Measurements from ENCODE around the gene GNB3. TPM values are rescaled to one million over a fixed set of nuclear protein-coding genes. Genes with fewer than 3 reads are reported as not detected.

GNB3 gene
- total and polyA plus RNA-seq, 9 of the 15 experiments (the other 6 are each of a cell fraction or from before 2014, with no cell fraction given), result 1.4 to 5.8 (median 2.0) TPM

DNA sequence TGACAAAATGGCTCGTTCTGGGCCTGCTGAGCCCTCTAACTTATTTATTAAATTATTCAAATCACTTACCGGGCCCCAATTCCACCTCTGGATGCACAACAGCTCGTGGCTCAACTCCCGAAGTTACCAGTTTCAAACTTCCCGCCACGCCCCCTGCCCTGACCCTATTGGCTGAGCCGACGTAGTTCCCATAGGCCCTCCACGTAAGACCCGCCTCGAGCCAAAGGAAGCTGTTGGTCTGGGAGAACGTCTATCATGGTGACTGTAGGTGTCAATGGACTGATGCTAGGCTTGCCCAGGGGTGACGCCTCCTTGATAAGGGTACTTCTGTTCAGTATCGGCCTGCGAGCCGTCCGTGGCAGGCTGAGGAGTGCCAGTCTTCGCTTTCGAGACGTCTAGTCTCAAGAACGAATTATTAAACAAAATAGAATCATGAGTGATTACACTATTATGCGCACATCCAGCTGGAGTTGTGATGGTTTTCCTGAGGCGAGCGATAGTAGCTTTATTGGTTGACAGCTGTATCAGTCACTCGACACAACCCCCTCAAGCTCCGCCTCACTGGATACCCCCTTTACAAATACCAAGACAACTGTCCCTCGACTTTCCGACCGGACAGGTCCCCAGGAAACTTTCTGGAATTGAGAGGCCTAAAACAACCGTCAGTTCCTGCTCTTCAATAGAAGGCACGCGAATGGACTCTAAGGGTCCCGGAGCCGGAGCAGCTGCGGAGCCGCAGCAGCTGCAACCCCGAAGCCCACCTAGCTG, 10.6 kb downstream of the GNB3 start, which contains the start of gene CDCA3 (continued):
- no peak for TF ChIP-seq CHD7 (IDR thresholded peaks at IDR 0.05; ENCODE audit: low read depth, low read length)
- TF ChIP-seq ARHGAP35 (IDR thresholded peaks at IDR 0.05; ENCODE audit: partially characterized antibody), result no peak
- no peak for TF ChIP-seq ZNF224 (CRISPR knock-in tag; IDR thresholded peaks at IDR 0.05)
- 0 out of 2 replicates have a peak, but pooled peaks have one; percentile 63 for TF ChIP-seq ATF6 (CRISPR knock-in tag; IDR thresholded peaks at IDR 0.05)
- TF ChIP-seq ZNF121 (CRISPR knock-in tag; conservative IDR thresholded peaks at IDR 0.05), result no peak
- no peak for TF ChIP-seq DMBX1 (CRISPR knock-in tag; IDR thresholded peaks at IDR 0.05; ENCODE audit: borderline replicate concordance)
- no peak for TF ChIP-seq DIDO1 (tag; IDR thresholded peaks at IDR 0.05; ENCODE audit: low read depth)
- no peak for TF ChIP-seq FIP1L1 (IDR thresholded peaks at IDR 0.05; ENCODE audit: low read depth, low read length, poor library complexity, severe bottlenecking)
- peak in 1 of 2 experiments; percentile 62; a peak in 1 of 4 replicates for TF ChIP-seq ARNT (IDR thresholded peaks at IDR 0.05)
- TF ChIP-seq HMBOX1 (IDR thresholded peaks at IDR 0.05), result no peak
- no peak for TF ChIP-seq DLX4 (CRISPR knock-in tag; IDR thresholded peaks at IDR 0.05)
- no peak for TF ChIP-seq CBFA2T2 (conservative IDR thresholded peaks at IDR 0.05)

Data from K562 (cell line).